DLD1 (cell line): ENCODE data around the gene CCDC183.
"Not testable (repeated sequence)": the region's sequence is repeated elsewhere in the genome, so short reads cannot be mapped to it uniquely, and the experiment has no call there.

Experiments used
- in situ Hi-C: cut with HindIII; loops from 2 replicates; pipeline ENCODE4 v1.10.0; 2017; ENCODE audit warnings: low sequenced_read_pairs

The CCDC183 gene

GRCh38 chr9:136784249-136784996 lies 11.7 kb upstream of the CCDC183 start:
- in situ Hi-C loops, result no loop called here

- in situ Hi-C loops, result no loop called here
Measured at GRCh38 chr9:136784997-136785361, 11.2 kb upstream of the CCDC183 start.

GRCh38 chr9:136785565-136786355 lies 10.4 kb upstream of the CCDC183 start:
- in situ Hi-C loops, result not testable (repeated sequence)

- in situ Hi-C loops, result no loop called here
Measured at GRCh38 chr9:136786451-136786850, 9.7 kb upstream of the CCDC183 start.

GRCh38 chr9:136786983-136787382 lies 9.2 kb upstream of the CCDC183 start:
- in situ Hi-C loops, result not testable (repeated sequence)

- in situ Hi-C loops, result no loop called here
Measured at GRCh38 chr9:136787690-136788400, 8.3 kb upstream of the CCDC183 start.

- in situ Hi-C loops, result not testable (repeated sequence)
Measured at GRCh38 chr9:136788644-136789522, 7.3 kb upstream of the CCDC183 start.

GRCh38 chr9:136789523-136789937 lies 6.6 kb upstream of the CCDC183 start:
- in situ Hi-C loops, result no loop called here

GRCh38 chr9:136790640-136791515 lies 5.3 kb upstream of the CCDC183 start, which contains the start of gene TMEM141:
TSS of gene TMEM141 (plus strand) at chr9:136791344. CDS start at chr9:136791371, 27 bp downstream.
- in situ Hi-C loops, result no loop called here

- in situ Hi-C loops, result no loop called here
Measured at GRCh38 chr9:136791516-136792276, 4.4 kb upstream of the CCDC183 start.

GRCh38 chr9:136792321-136793085 lies 3.6 kb upstream of the CCDC183 start:
- in situ Hi-C loops, result no loop called here

GRCh38 chr9:136793086-136793946 lies 2.8 kb upstream of the CCDC183 start:
- in situ Hi-C loops, result no loop called here

- in situ Hi-C loops, result no loop called here
Measured at GRCh38 chr9:136794281-136794999, 1.7 kb upstream of the CCDC183 start.

- in situ Hi-C loops, result no loop called here
Measured at GRCh38 chr9:136795000-136795348, 1.2 kb upstream of the CCDC183 start.

- in situ Hi-C loops, result not testable (repeated sequence)
Measured at GRCh38 chr9:136796775-136797347, 723 bp downstream of the CCDC183 start.

- in situ Hi-C loops, result no loop called here
Measured at GRCh38 chr9:136798708-136799078, 2.6 kb downstream of the CCDC183 start.
